ENCODE data around the gene ZFP36. TPM values are rescaled to one million over a fixed set of nuclear protein-coding genes. Genes with fewer than 3 reads are reported as not detected.
"Not testable (repeated sequence)": the region's sequence is repeated elsewhere in the genome, so short reads cannot be mapped to it uniquely, and the experiment has no call there.

ZFP36 gene
- total RNA-seq, 4 donors from 2014 or later: 183 to 682 (median 309) TPM

DNA sequence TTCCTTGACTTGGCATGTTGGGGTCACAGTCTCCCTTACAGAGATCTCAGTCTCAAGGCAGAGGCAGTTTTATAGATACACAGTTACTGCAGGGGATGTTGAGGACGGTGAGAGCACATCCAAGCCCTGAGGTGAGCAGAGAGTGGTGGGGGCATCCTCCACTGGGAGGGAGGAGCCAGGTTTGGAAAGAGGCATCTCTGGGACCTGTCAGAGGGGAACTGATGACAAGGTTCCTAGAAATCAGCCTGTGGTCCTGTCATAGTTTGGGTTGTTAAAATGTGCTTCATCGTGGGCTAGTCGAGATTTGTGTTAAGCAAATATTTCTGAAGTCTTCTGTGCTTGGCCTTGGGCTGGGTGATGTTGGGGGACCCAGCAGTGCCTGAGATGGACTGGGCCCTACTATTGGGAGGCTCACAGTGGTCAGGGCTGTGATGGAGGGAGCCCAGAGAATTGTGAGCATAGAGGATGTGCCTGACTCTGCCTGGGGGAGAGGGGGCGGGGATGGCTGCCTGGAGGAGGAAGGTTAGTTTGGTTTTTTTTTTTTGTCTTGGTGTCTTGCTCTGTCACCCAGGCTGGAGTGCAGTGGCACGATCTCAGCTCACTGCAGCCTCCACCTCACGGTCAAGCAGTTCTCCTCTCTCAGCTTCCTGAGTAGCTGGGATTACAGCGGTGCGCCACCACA lies 42.6 kb downstream of the ZFP36 start:
- no peak for TF ChIP-seq POLR2A (IDR thresholded peaks at IDR 0.05)
- TF ChIP-seq, protein P1, sequence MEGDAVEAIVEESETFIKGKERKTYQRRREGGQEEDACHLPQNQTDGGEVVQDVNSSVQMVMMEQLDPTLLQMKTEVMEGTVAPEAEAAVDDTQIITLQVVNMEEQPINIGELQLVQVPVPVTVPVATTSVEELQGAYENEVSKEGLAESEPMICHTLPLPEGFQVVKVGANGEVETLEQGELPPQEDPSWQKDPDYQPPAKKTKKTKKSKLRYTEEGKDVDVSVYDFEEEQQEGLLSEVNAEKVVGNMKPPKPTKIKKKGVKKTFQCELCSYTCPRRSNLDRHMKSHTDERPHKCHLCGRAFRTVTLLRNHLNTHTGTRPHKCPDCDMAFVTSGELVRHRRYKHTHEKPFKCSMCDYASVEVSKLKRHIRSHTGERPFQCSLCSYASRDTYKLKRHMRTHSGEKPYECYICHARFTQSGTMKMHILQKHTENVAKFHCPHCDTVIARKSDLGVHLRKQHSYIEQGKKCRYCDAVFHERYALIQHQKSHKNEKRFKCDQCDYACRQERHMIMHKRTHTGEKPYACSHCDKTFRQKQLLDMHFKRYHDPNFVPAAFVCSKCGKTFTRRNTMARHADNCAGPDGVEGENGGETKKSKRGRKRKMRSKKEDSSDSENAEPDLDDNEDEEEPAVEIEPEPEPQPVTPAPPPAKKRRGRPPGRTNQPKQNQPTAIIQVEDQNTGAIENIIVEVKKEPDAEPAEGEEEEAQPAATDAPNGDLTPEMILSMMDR (IDR thresholded peaks at IDR 0.05): no peak
- Histone ChIP-seq H3K9me3 (no peaks in the 10 kb centered on the region), H3K4me1 (peaks cover 0 to 33% (median 20%) of the 10 kb centered on the region in 4 donors), H3K4me3 (no peak overlapping the region), H3K27me3 (no peaks in the 10 kb centered on the region), H3K36me3 (peaks cover 0 to 17% (median 0%) of the 10 kb centered on the region in 3 donors), H3K27ac (peak overlapping the region in 1 of 4 donors; percentile 6)
- DNase-seq: no peak

DNA sequence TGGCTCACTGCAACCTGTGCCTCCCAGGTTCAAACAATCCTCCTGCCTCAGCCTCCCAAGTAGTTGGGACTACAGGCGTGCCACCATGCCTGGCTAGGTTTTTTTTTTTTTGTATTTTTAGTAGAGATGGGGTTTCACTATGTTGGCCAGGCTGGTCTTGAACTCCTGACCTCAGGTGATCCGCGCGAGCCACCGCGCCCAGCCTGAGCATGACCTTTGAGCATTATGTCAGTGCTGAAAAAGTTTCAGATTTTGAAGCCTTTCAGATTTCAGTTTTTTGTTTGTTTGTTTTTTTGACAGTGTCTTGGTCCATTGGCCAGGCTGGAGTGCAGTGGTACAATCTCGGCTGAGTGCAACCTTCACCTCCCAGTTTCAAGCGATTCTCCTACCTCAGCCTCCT lies 44.6 kb downstream of the ZFP36 start:
- Histone ChIP-seq H3K4me1 (peaks cover 0 to 25% (median 16%) of the 10 kb centered on the region in 4 donors), H3K36me3 (peaks cover 0 to 29% (median 0%) of the 10 kb centered on the region in 3 donors)
- DNase-seq, H3K9me3 ChIP-seq, H3K27me3 ChIP-seq, H3K27ac ChIP-seq, H3K4me3 ChIP-seq: not testable (repeated sequence)

Small RNAs within 50 kb of the gene (small RNA-seq; reads per million reads assigned to genes)
- gene MIR4530 (0 to 0.06 reads per million in 2 donors), gene RN7SL566P (0 reads per million in 2 donors)

Other genes with a start within 250 kb of the ZFP36 start
- gene NCCRP1, start 209.9 kb upstream of the ZFP36 start, total RNA-seq: 1 to 10 TPM in 1 of 4 donors, not detected in 3; 1.1 TPM
- gene SYCN, start 202.6 kb upstream of the ZFP36 start, total RNA-seq: not detected
- gene IFNL3, start 161.8 kb upstream of the ZFP36 start, total RNA-seq: not detected
- gene IFNL4, start 158.0 kb upstream of the ZFP36 start, total RNA-seq: not detected
- gene IFNL2, start 138.5 kb upstream of the ZFP36 start, total RNA-seq: not detected
- not detected for gene IFNL1, start 110.4 kb upstream of the ZFP36 start, total RNA-seq
- under 1 TPM in 3 of 4 donors, not detected in 1; 0.18 to 0.95 (median 0.80) TPM for gene LRFN1, start 86.0 kb upstream of the ZFP36 start, total RNA-seq
- gene GMFG, start 70.8 kb upstream of the ZFP36 start, total RNA-seq: 100 to 1,000 TPM in 1 of 4 donors, 1 to 10 TPM in 2, not detected in 1; 3.2 to 131 (median 8.6) TPM
- 100 to 1,000 TPM in 2 of 4 donors, 10 to 100 TPM in 2; 69.0 to 126 (median 91.8) TPM for gene SAMD4B, start 64.4 kb upstream of the ZFP36 start, total RNA-seq
- 10 to 100 TPM; 22.2 to 47.3 (median 37.7) TPM for gene PAF1, start 15.7 kb upstream of the ZFP36 start, total RNA-seq
- 10 to 100 TPM; 25.4 to 52.8 (median 41.0) TPM for gene MED29, start 15.5 kb upstream of the ZFP36 start, total RNA-seq
- 10 to 100 TPM in 3 of 4 donors, 1 to 10 TPM in 1; 7.7 to 42.1 (median 16.1) TPM for gene PLEKHG2, start 5.8 kb downstream of the ZFP36 start, total RNA-seq
- gene RPS16, start 29.1 kb downstream of the ZFP36 start, total RNA-seq: 1,000 to 10,000 TPM in 1 of 4 donors, 100 to 1,000 TPM in 3; 443 to 1,406 (median 686) TPM
- 100 to 1,000 TPM in 3 of 4 donors, 10 to 100 TPM in 1; 98.4 to 173 (median 160) TPM for gene SUPT5H, start 38.7 kb downstream of the ZFP36 start, total RNA-seq
- 10 to 100 TPM; 25.4 to 61.1 (median 33.2) TPM for gene TIMM50, start 74.0 kb downstream of the ZFP36 start, total RNA-seq
- gene DLL3, start 92.1 kb downstream of the ZFP36 start, total RNA-seq: under 1 TPM in 2 of 4 donors, not detected in 2; 0.47 to 0.67 TPM
- gene SELENOV, start 108.3 kb downstream of the ZFP36 start, total RNA-seq: not detected
- 1 to 10 TPM in 2 of 4 donors, under 1 TPM in 1, not detected in 1; 0.35 to 1.7 (median 1.1) TPM for gene EID2B, start 126.0 kb downstream of the ZFP36 start, total RNA-seq
- 10 to 100 TPM in 1 of 4 donors, 1 to 10 TPM in 3; 7.1 to 12.4 (median 8.8) TPM for gene EID2, start 133.3 kb downstream of the ZFP36 start, total RNA-seq
- not detected for gene LGALS13, start 195.7 kb downstream of the ZFP36 start, total RNA-seq
- gene LGALS16, start 249.1 kb downstream of the ZFP36 start, total RNA-seq: not detected